IMR-90 (cell line): Measurements from ENCODE around the gene ZNF423. TPM values are rescaled to one million over a fixed set of nuclear protein-coding genes. Genes with fewer than 3 reads are reported as not detected.

Experiments used
- ATAC-seq: fragments of 200-7000 bp; cut with Tn5 transposase; 2 replicates; pipeline ENCODE4 v1.9.1; 2020; ENCODE audit warnings: low read depth, mild to moderate bottlenecking, moderate library complexity
- BruUV-seq: library from RNA; stranded (reverse); fragments of 400-500 nt; replicated peaks from 2 replicates; lab custom pipeline; 2021; lab: Mats Ljungman, UMichigan
- CTCF ChIA-PET: fragments of 300-600 bp; formaldehyde crosslinking; extraction: SDS; loops from one replicate; lab custom pipeline; 2021; ENCODE audit warnings: antibody characterized with exemption; lab: Yijun Ruan, JAX
- POLR2A ChIA-PET: fragments of 300-600 bp; sonication (Branson Sonifier 250); formaldehyde crosslinking; loops from one replicate; lab custom pipeline; 2022; ENCODE audit warnings: antibody characterized with exemption; ENCODE audit not compliant: unreplicated experiment; lab: Charles Lee
- DNase-seq: peaks from one replicate; pipeline ENCODE4 v3.0.0; 2013
- H2AFZ ChIP-seq: replicated peaks from 2 replicates; pipeline ENCODE3; 2013; ENCODE audit warnings: low read length, mild to moderate bottlenecking; ENCODE audit not compliant: poor library complexity
- H2AK5ac ChIP-seq: 2 replicates; pipeline ENCODE4 v1.6.1; 2013; ENCODE audit warnings: low read depth, low read length, inconsistent platforms
- H2AK9ac ChIP-seq: replicated peaks from 2 replicates; pipeline ENCODE3; 2013; ENCODE audit warnings: mild to moderate bottlenecking, low read depth, low read length, moderate library complexity; ENCODE audit not compliant: poor library complexity
- H2BK120ac ChIP-seq: 2 replicates; pipeline ENCODE4 v1.6.1; 2013; ENCODE audit warnings: low read depth, low read length, inconsistent platforms
- H2BK15ac ChIP-seq: 3 replicates; pipeline ENCODE4 v1.6.1; 2013; ENCODE audit warnings: low read depth, low read length, inconsistent platforms
- H2BK20ac ChIP-seq: 2 replicates; pipeline ENCODE4 v1.6.1; 2013; ENCODE audit warnings: low read depth, mild to moderate bottlenecking, inconsistent platforms, low read length, moderate library complexity
- H2BK5ac ChIP-seq: 2 replicates; pipeline ENCODE4 v1.6.1; 2013; ENCODE audit warnings: mild to moderate bottlenecking, low read depth, low read length, inconsistent platforms; ENCODE audit not compliant: poor library complexity, severe bottlenecking
- H3K14ac ChIP-seq: replicated peaks from 2 replicates; pipeline ENCODE4 v1.6.1; 2013; ENCODE audit warnings: low read depth, low read length, inconsistent platforms
- H3K18ac ChIP-seq: 2 replicates; pipeline ENCODE4 v1.6.1; 2013; ENCODE audit warnings: low read depth, low read length, control low read depth
- H3K23ac ChIP-seq: 2 replicates; pipeline ENCODE4 v1.6.1; 2013; ENCODE audit warnings: low read depth, low read length, inconsistent platforms
- H3K27ac ChIP-seq: 2 replicates; pipeline ENCODE4 v1.5.1; 2013; ENCODE audit warnings: mild to moderate bottlenecking, control low read depth, low read length; ENCODE audit not compliant: insufficient read depth
- H3K27me3 ChIP-seq: 2 replicates; pipeline ENCODE4 v1.6.1; 2013; ENCODE audit warnings: low read length; ENCODE audit not compliant: control insufficient read depth, insufficient read depth
- H3K36me3 ChIP-seq: 2 replicates; pipeline ENCODE4 v1.6.1; 2013; ENCODE audit warnings: low read length, mixed read lengths; ENCODE audit not compliant: control insufficient read depth, insufficient read depth
- H3K4ac ChIP-seq: 2 replicates; pipeline ENCODE4 v1.6.1; 2013; ENCODE audit warnings: low read depth, low read length, inconsistent platforms
- H3K4me1 ChIP-seq: 2 replicates; pipeline ENCODE4 v1.6.1; 2013; ENCODE audit warnings: low read length, mixed read lengths; ENCODE audit not compliant: control insufficient read depth, insufficient read depth
- H3K4me2 ChIP-seq: 2 replicates; pipeline ENCODE4 v1.6.1; 2013; ENCODE audit warnings: low read depth, mild to moderate bottlenecking, control low read depth, low read length, moderate library complexity
- H3K4me3 ChIP-seq: 2 replicates; pipeline ENCODE4 v1.5.1; 2013; ENCODE audit warnings: low read depth, mild to moderate bottlenecking, control low read depth, low read length, moderate library complexity; ENCODE audit not compliant: insufficient read depth
- H3K56ac ChIP-seq: 2 replicates; pipeline ENCODE4 v1.6.1; 2013; ENCODE audit warnings: low read length, inconsistent platforms; ENCODE audit not compliant: insufficient read depth; ENCODE audit errors: extremely low read depth
- H3K79me1 ChIP-seq, 2 experiments: 2 replicates each; pipeline ENCODE4 v1.6.1; 2013; ENCODE audit warnings: low read length in 2 of 2, inconsistent platforms in 1 of 2, low read depth in 1 of 2
- H3K9ac ChIP-seq: 2 replicates; pipeline ENCODE4 v1.6.1; 2013; ENCODE audit warnings: low read depth, low read length, control low read depth
- H3K9me1 ChIP-seq: 2 replicates; pipeline ENCODE4 v1.6.1; 2013; ENCODE audit warnings: low read length, inconsistent platforms; ENCODE audit not compliant: insufficient read depth
- H3K9me3 ChIP-seq: 2 replicates; pipeline ENCODE4 v1.6.1; 2013; ENCODE audit warnings: low read length; ENCODE audit not compliant: control insufficient read depth, insufficient read depth
- H4K20me1 ChIP-seq: 2 replicates; pipeline ENCODE4 v1.6.1; 2013; ENCODE audit warnings: low read length, inconsistent platforms; ENCODE audit not compliant: insufficient read depth
- H4K5ac ChIP-seq: 2 replicates; pipeline ENCODE4 v1.6.1; 2013; ENCODE audit warnings: mild to moderate bottlenecking, low read depth, low read length, control low read depth
- H4K8ac ChIP-seq, 2 experiments: 2 replicates each; pipeline ENCODE4 v1.6.1; 2013; ENCODE audit warnings: low read depth in 2 of 2, low read length in 2 of 2, control low read depth in 1 of 2, inconsistent platforms in 1 of 2
- H4K91ac ChIP-seq: 2 replicates; pipeline ENCODE4 v1.6.1; 2013; ENCODE audit warnings: low read depth, low read length, inconsistent platforms; ENCODE audit not compliant: insufficient read depth
- BHLHE40 ChIP-seq: fragments of 150-350 bp; IDR thresholded peaks from 2 replicates; pipeline ENCODE4 v1.6.1; 2016; ENCODE audit warnings: mild to moderate bottlenecking, low read depth, low read length
- CEBPB ChIP-seq: IDR thresholded peaks from 2 replicates; pipeline ENCODE4 v1.6.1; 2012; ENCODE audit warnings: low read depth, low read length, improper control_type of control experiment
- CHD1 ChIP-seq: IDR thresholded peaks from 2 replicates; pipeline ENCODE4 v1.6.1; 2012; ENCODE audit warnings: low read depth, low read length, improper control_type of control experiment
- CTCF ChIP-seq: conservative IDR thresholded peaks from 2 replicates; pipeline ENCODE4 v1.5.1; 2012; ENCODE audit warnings: mild to moderate bottlenecking, low read depth, low read length, improper control_type of control experiment
- ELK1 ChIP-seq: fragments of 150-350 bp; IDR thresholded peaks from 2 replicates; pipeline ENCODE4 v1.6.1; 2016; ENCODE audit warnings: low read depth, mild to moderate bottlenecking, low read length, moderate library complexity, borderline replicate concordance
- FOS ChIP-seq: fragments of 150-350 bp; IDR thresholded peaks from 2 replicates; pipeline ENCODE4 v1.6.1; 2016; ENCODE audit warnings: low read depth, low read length
- MAFK ChIP-seq: IDR thresholded peaks from 2 replicates; pipeline ENCODE4 v1.6.1; 2012; ENCODE audit warnings: low read depth, low read length, improper control_type of control experiment
- MAZ ChIP-seq: IDR thresholded peaks from 2 replicates; pipeline ENCODE4 v1.6.1; 2012; ENCODE audit warnings: low read depth, mild to moderate bottlenecking, low read length, improper control_type of control experiment, moderate library complexity, borderline replicate concordance
- MXI1 ChIP-seq: IDR thresholded peaks from 2 replicates; pipeline ENCODE4 v1.6.1; 2012; ENCODE audit warnings: low read depth, mild to moderate bottlenecking, low read length, moderate library complexity, borderline replicate concordance
- NFE2L2 ChIP-seq: fragments of 150-350 bp; IDR thresholded peaks from 2 replicates; pipeline ENCODE4 v1.6.1; 2016; ENCODE audit warnings: low read depth, mild to moderate bottlenecking, low read length
- POLR2A ChIP-seq: IDR thresholded peaks from 2 replicates; pipeline ENCODE4 v1.6.1; 2012; ENCODE audit warnings: mild to moderate bottlenecking, low read depth, low read length
- RAD21 ChIP-seq: IDR thresholded peaks from 2 replicates; pipeline ENCODE4 v1.6.1; 2012; ENCODE audit warnings: low read length, improper control_type of control experiment
- RCOR1 ChIP-seq: IDR thresholded peaks from 2 replicates; pipeline ENCODE4 v1.6.1; 2012; ENCODE audit warnings: mild to moderate bottlenecking, low read length, improper control_type of control experiment; ENCODE audit not compliant: insufficient replicate concordance
- RFX5 ChIP-seq: IDR thresholded peaks from 2 replicates; pipeline ENCODE4 v1.8.0; 2012; ENCODE audit warnings: low read depth, mild to moderate bottlenecking, low read length, moderate library complexity
- SMC3 ChIP-seq: fragments of 150-350 bp; IDR thresholded peaks from 2 replicates; pipeline ENCODE4 v1.6.1; 2016; ENCODE audit warnings: low read depth, mild to moderate bottlenecking, antibody characterized with exemption, low read length, moderate library complexity
- USF2 ChIP-seq: fragments of 150-350 bp; IDR thresholded peaks from 2 replicates; pipeline ENCODE4 v1.6.1; 2017; ENCODE audit warnings: mild to moderate bottlenecking, antibody characterized with exemption, low read length, low read depth
- WGBS, 2 experiments: methylation state at CpG; one replicate each; pipeline versions ENCODE4 v1.1.5 to v1.1.7; 2013; ENCODE audit warnings: missing lambda C conversion rate in 2 of 2; ENCODE audit not compliant: insufficient read length in 1 of 2; ENCODE audit errors: extremely low coverage in 2 of 2; 5-methylcytosine and 5-hydroxymethylcytosine counted together
- dilution Hi-C: fragments of 300-500 bp; cut with HindIII; formaldehyde crosslinking; loops from one replicate; pipeline ENCODE4 v1.14.3; 2018; ENCODE audit warnings: low sequenced_read_pairs; ENCODE audit not compliant: unreplicated experiment
- in situ Hi-C: fragments of 300-500 bp; cut with MboI; formaldehyde crosslinking; loops from 3 replicates; pipeline ENCODE4 v1.14.3; 2019; ENCODE audit warnings: low sequenced_read_pairs, inconsistent platforms, mixed read lengths
- intact Hi-C: fragments of 100-400 bp; cut with micrococcal nuclease; formaldehyde crosslinking; loops from 2 replicates; pipeline ENCODE4 v1.10.0; 2022
- polyA plus RNA-seq, 3 experiments: library from polyadenylated mRNA; depleted of rRNA; stranded (reverse); fragments of >200 nt; gene quantifications; 2 replicates each; pipeline ENCODE4 v1.2.3, GENCODE V29; 2012; ENCODE audit warnings: low replicate concordance in 1 of 3
- total RNA-seq: library from RNA; depleted of rRNA; stranded (reverse); fragments of >200 nt; gene quantifications from 2 replicates; pipeline ENCODE4 v1.2.3, GENCODE V29; 2012

The ZNF423 gene
- total and polyA plus RNA-seq, 2 of the 4 experiments (the other 2 are of a cell fraction), result under 0.01 to 0.10 TPM

GRCh38 chr16:49739381-49739780, 116.5 kb downstream of the ZNF423 start:
- Histone ChIP-seq H4K8ac (no peak overlapping the region), H4K91ac (no peak overlapping the region)
- intact Hi-C loops, result no loop called here

More at GRCh38 chr16:49739381-49739780, 116.5 kb downstream of the ZNF423 start:
- Histone ChIP-seq H3K4me3 (no peak overlapping the region), H3K4me1 (no peaks in the 10 kb centered on the region), H3K9me3 (no peaks in the 10 kb centered on the region), H3K27ac (no peak overlapping the region), H4K5ac (no peak overlapping the region), H2BK15ac (no peak overlapping the region), H2BK120ac (no peak overlapping the region), H3K9ac (no peak overlapping the region), H2AK9ac (no peak overlapping the region), H2BK5ac (no peak overlapping the region), H2BK20ac (no peak overlapping the region), H3K18ac (no peak overlapping the region), H4K20me1 (no peaks in the 10 kb centered on the region), H2AFZ (no peak overlapping the region), H3K14ac (no peak overlapping the region), H3K36me3 (no peaks in the 10 kb centered on the region), H2AK5ac (no peak overlapping the region), H3K9me1 (no peaks in the 10 kb centered on the region), H3K56ac (no peak overlapping the region), H3K27me3 (peaks cover 7% of the 10 kb centered on the region; the same call in 1 of the 2 replicates), H3K4me2 (no peak overlapping the region), H3K23ac (no peak overlapping the region), H3K4ac (no peak overlapping the region), H3K79me1 (no peaks in the 10 kb centered on the region)
- dilution Hi-C loops (no loop called here), in situ Hi-C loops (no loop called here)
- TF ChIP-seq MAZ (no peak), BHLHE40 (no peak), RAD21 (no peak), SMC3 (no peak), POLR2A (no peak), CTCF (no peak), NFE2L2 (no peak), MAFK (no peak), ELK1 (no peak), MXI1 (no peak), RCOR1 (no peak), RFX5 (no peak), CEBPB (no peak), CHD1 (no peak), USF2 (no peak), FOS (no peak)
- WGBS, 2 experiments, result no CpG with 5 or more reads among the region's 9 CpGs
- CTCF ChIA-PET, result no interaction called here
- POLR2A ChIA-PET, result no interaction called here
- no peak for DNase-seq
- no TSS peak for BruUV-seq
- ATAC-seq, result no peak
